DOHH2 (cell line): ENCODE results near the gene SUFU.

Source experiments
- H3F3A ChIP-seq: fragments of 200-600 bp; sonication (generic), shearing (Covaris generic); 2 replicates; pipeline ENCODE4 v1.6.0; 2016; ENCODE audit warnings: antibody characterized with exemption, mild to moderate bottlenecking; ENCODE audit not compliant: control insufficient read depth, insufficient read depth
- H3K27ac ChIP-seq: fragments of 200-600 bp; sonication (generic); 2 replicates; pipeline ENCODE4 v1.5.1; 2014; ENCODE audit warnings: low read depth, mild to moderate bottlenecking, low read length, moderate library complexity
- H3K27me3 ChIP-seq: fragments of 200-600 bp; sonication (generic); 2 replicates; pipeline ENCODE4 v1.6.1; 2014; ENCODE audit warnings: mild to moderate bottlenecking, low read length, mixed read lengths; ENCODE audit not compliant: control insufficient read depth
- H3K36me3 ChIP-seq: fragments of 200-600 bp; sonication (generic); 2 replicates; pipeline ENCODE4 v1.6.1; 2014; ENCODE audit warnings: mild to moderate bottlenecking, low read length, moderate library complexity, mixed read lengths; ENCODE audit not compliant: control insufficient read depth
- H3K4me1 ChIP-seq: fragments of 200-600 bp; sonication (generic); 2 replicates; pipeline ENCODE4 v1.6.1; 2014; ENCODE audit warnings: mild to moderate bottlenecking, low read length, mixed read lengths; ENCODE audit not compliant: control insufficient read depth
- H3K4me2 ChIP-seq: fragments of 200-600 bp; sonication (generic); 2 replicates; pipeline ENCODE4 v1.6.0; 2014; ENCODE audit warnings: mild to moderate bottlenecking, low read length, moderate library complexity
- H3K4me3 ChIP-seq: fragments of 200-600 bp; sonication (generic); 2 replicates; pipeline ENCODE4 v1.5.1; 2014; ENCODE audit warnings: mild to moderate bottlenecking, low read length, mixed read lengths
- H3K79me2 ChIP-seq: fragments of 200-600 bp; sonication (generic); 2 replicates; pipeline ENCODE4 v1.6.1; 2014; ENCODE audit warnings: mild to moderate bottlenecking, low read length, mixed read lengths; ENCODE audit not compliant: control insufficient read depth
- H3K9me2 ChIP-seq: fragments of 200-600 bp; sonication (generic); replicated peaks from 2 replicates; pipeline ENCODE4 v1.6.1; 2014; ENCODE audit warnings: mild to moderate bottlenecking, low read length, mixed read lengths; ENCODE audit not compliant: control insufficient read depth
- H3K9me3 ChIP-seq: fragments of 200-600 bp; sonication (generic); 2 replicates; pipeline ENCODE4 v1.6.1; 2014; ENCODE audit warnings: antibody characterized with exemption, low read length, mixed read lengths; ENCODE audit not compliant: control insufficient read depth, insufficient read depth
- H4K20me1 ChIP-seq: fragments of 200-600 bp; sonication (generic); 2 replicates; pipeline ENCODE4 v1.6.0; 2014; ENCODE audit warnings: low read depth, mild to moderate bottlenecking, antibody characterized with exemption, low read length, moderate library complexity; ENCODE audit not compliant: control insufficient read depth, insufficient read depth
- EZH2phosphoT487 ChIP-seq: fragments of 200-600 bp; sonication (generic); IDR thresholded peaks from 2 replicates; pipeline ENCODE4 v1.6.1; 2017; ENCODE audit warnings: borderline replicate concordance, mild to moderate bottlenecking, antibody characterized with exemption, low read length, moderate library complexity, mixed read lengths
- TF ChIP-seq, protein P1 (sequence below): fragments of 200-600 bp; sonication (generic); IDR thresholded peaks from one replicate; pipeline ENCODE4 v1.5.1; 2014; ENCODE audit warnings: antibody characterized with exemption, mild to moderate bottlenecking, low read depth, low read length; ENCODE audit not compliant: poor library complexity, severe bottlenecking

The SUFU gene

DNA sequence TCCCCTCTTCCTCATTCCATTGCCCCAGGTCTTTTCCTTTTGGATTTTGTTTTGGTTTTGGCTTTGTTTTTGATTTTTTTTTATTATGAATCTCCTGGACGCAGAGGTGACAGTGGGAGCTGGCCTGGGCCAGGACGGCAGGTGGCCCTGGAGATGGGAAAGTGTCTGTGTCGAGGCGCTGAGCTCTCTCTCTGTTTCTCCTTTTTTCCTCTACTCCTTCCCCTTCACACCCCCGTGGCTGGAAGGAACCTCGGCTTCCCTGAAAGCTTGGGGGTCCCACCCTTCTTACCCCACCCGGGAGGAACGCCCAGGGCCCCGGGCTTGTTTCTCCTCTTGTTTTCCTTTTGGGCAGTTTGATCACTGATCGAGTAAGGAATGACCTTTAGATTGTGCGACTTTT, 153.7 kb downstream of the SUFU start:
- peaks cover 6% of the 10 kb centered on the region for H4K20me1 ChIP-seq
- H3K9me3 ChIP-seq = no peaks in the 10 kb centered on the region
- no peaks in the 10 kb centered on the region for H3K27me3 ChIP-seq
- H3K79me2 ChIP-seq = peaks cover 25% of the 10 kb centered on the region
- no peaks in the 10 kb centered on the region for H3K9me2 ChIP-seq
- H3K4me2 ChIP-seq = no peak overlapping the region
- H3K36me3 ChIP-seq = peaks cover 61% of the 10 kb centered on the region
- no peak overlapping the region for H3K4me3 ChIP-seq
- H3F3A ChIP-seq = peaks cover 15% of the 10 kb centered on the region
- H3K27ac ChIP-seq = no peak overlapping the region
- peaks cover 57% of the 10 kb centered on the region for H3K4me1 ChIP-seq
- TF ChIP-seq, protein P1, sequence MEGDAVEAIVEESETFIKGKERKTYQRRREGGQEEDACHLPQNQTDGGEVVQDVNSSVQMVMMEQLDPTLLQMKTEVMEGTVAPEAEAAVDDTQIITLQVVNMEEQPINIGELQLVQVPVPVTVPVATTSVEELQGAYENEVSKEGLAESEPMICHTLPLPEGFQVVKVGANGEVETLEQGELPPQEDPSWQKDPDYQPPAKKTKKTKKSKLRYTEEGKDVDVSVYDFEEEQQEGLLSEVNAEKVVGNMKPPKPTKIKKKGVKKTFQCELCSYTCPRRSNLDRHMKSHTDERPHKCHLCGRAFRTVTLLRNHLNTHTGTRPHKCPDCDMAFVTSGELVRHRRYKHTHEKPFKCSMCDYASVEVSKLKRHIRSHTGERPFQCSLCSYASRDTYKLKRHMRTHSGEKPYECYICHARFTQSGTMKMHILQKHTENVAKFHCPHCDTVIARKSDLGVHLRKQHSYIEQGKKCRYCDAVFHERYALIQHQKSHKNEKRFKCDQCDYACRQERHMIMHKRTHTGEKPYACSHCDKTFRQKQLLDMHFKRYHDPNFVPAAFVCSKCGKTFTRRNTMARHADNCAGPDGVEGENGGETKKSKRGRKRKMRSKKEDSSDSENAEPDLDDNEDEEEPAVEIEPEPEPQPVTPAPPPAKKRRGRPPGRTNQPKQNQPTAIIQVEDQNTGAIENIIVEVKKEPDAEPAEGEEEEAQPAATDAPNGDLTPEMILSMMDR = no peak
- TF ChIP-seq EZH2phosphoT487 = no peak

DNA sequence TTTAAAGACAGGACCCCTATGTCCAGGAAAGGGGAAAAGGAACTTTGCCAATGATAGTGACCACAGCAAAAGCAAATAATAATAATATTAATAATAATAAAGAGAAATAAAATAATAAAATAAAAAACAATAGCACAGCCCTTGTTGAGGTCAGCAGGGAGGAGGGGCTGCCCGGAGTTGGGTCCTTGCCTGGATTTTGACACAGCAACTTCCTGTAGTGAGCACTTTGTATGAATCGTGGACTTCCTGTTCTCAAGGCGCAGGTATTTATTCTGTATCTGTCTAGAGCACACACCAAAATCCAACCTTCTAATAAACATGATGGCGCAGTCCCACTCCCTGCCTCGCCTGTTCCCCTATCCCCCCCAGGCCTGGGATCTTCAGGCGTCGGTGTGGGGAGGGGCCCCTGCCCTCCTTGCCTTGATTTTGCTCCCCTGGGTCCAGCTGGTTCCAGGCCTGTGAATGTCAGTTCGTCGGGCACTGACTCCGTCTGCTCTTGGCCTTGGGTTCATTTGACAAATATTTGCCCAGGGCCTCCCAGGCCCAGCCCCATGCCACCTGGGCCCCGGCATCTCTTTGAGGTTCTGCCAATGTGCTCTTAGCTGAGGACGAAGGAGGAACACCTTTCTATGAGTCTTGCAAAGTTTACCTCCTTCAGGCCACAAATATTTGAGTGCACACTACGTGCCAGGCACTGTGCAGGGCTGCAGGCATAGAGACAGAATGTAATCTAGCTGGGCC, 154.4 kb downstream of the SUFU start:
- Histone ChIP-seq H3K36me3 (peaks cover 54% of the 10 kb centered on the region), H3K4me3 (no peak overlapping the region), H3K27me3 (no peaks in the 10 kb centered on the region), H3K4me2 (no peak overlapping the region), H3F3A (peaks cover 8% of the 10 kb centered on the region), H4K20me1 (peaks cover 3% of the 10 kb centered on the region), H3K4me1 (peaks cover 49% of the 10 kb centered on the region), H3K27ac (no peak overlapping the region), H3K9me3 (no peaks in the 10 kb centered on the region), H3K79me2 (peaks cover 18% of the 10 kb centered on the region), H3K9me2 (no peaks in the 10 kb centered on the region)
- no peak for TF ChIP-seq EZH2phosphoT487
- TF ChIP-seq, protein P1 = no peak

DNA sequence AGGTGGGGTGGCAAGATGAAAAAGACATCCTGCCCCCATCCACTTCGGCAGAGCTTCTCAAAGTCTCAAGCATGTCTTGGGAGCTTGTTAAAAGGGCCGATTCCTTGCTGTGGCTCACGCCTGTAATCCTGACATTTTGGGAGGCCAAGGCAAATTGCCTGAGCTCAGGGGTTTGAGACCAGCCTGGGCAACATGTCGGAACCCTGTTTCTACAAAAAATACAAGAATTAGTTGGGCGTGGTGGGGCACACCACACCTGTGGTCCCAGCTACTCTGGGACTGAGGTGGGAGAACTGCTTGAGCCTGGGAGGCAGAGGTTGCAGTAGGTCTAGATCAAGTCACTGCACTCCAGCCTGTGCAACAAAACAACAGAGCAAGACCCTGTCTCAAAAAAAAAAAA, 155.0 kb downstream of the SUFU start:
- no peaks in the 10 kb centered on the region for H3K27me3 ChIP-seq
- peaks cover 48% of the 10 kb centered on the region for H3K36me3 ChIP-seq
- H3K79me2 ChIP-seq = peaks cover 12% of the 10 kb centered on the region
- no peaks in the 10 kb centered on the region for H3K9me2 ChIP-seq
- TF ChIP-seq EZH2phosphoT487 = no peak
- TF ChIP-seq, protein P1 = no peak
- H3K9me3 ChIP-seq = no peaks in the 10 kb centered on the region
- H3K4me2 ChIP-seq = no peak overlapping the region
- peaks cover 7% of the 10 kb centered on the region; the same call in 1 of the 2 replicates for H3F3A ChIP-seq
- peaks cover 44% of the 10 kb centered on the region for H3K4me1 ChIP-seq
- H3K4me3 ChIP-seq = no peak overlapping the region
- H4K20me1 ChIP-seq = no peaks in the 10 kb centered on the region
- no peak overlapping the region for H3K27ac ChIP-seq
